HEK293 (cell line): Measurements from ENCODE around the gene GNG14.
"Not testable (repeated sequence)": the region's sequence is repeated elsewhere in the genome, so short reads cannot be mapped to it uniquely, and the experiment has no call there.

Experiments
- CTCF ChIA-PET: fragments of 350-600 bp; formaldehyde crosslinking; extraction: SDS; loops from one replicate; lab custom pipeline; 2021; ENCODE audit warnings: antibody characterized with exemption; lab: Yijun Ruan, JAX
- POLR2A ChIA-PET: fragments of 300-600 bp; formaldehyde crosslinking; extraction: SDS; loops from one replicate; lab custom pipeline; 2020; ENCODE audit warnings: antibody characterized with exemption, inconsistent platforms; lab: Yijun Ruan, JAX
- H3K27ac ChIP-seq: fragments of 200-500 bp; sonication (Bioruptor generic); 2 replicates; pipeline ENCODE4 v1.5.1; 2014; ENCODE audit warnings: low read depth, low read length, control low read depth, inconsistent platforms; ENCODE audit errors: extremely low read depth
- H3K36me3 ChIP-seq, 2 experiments: fragments of 200-500 bp in 1 of 2; sonication (Bioruptor generic) in 1 of 2; 1 replicate in 1 of 2; 2 replicates in 1 of 2; pipeline ENCODE4 v1.5.1; 2014 to 2017; ENCODE audit warnings: inconsistent platforms in 2 of 2, low read length in 2 of 2; ENCODE audit not compliant: control insufficient read depth in 2 of 2, insufficient read depth in 1 of 2
- H3K4me1 ChIP-seq: fragments of 200-500 bp; sonication (Bioruptor generic); 2 replicates; pipeline ENCODE4 v1.5.1; 2014; ENCODE audit warnings: mild to moderate bottlenecking, low read length, inconsistent platforms; ENCODE audit not compliant: control insufficient read depth, insufficient read depth
- H3K4me3 ChIP-seq: 2 replicates; pipeline ENCODE4 v1.5.1; 2011; ENCODE audit warnings: low read depth, mild to moderate bottlenecking, control low read depth, low read length, moderate library complexity
- H3K9me3 ChIP-seq: fragments of 200-500 bp; sonication (Bioruptor generic); 2 replicates; pipeline ENCODE4 v1.5.1; 2014; ENCODE audit warnings: low read depth, low read length, inconsistent platforms; ENCODE audit not compliant: control insufficient read depth, insufficient read depth
- FEZF1 ChIP-seq: fragments of 450-650 bp; formaldehyde crosslinking; IDR thresholded peaks from 2 replicates; pipeline ENCODE4 v1.5.1; 2016; ENCODE audit warnings: missing biosample characterization, missing genetic modification characterization
- HOXA7 ChIP-seq: sonication (generic); formaldehyde crosslinking; IDR thresholded peaks from 2 replicates; pipeline ENCODE4 v1.8.1; 2022; ENCODE audit warnings: missing genetic modification reagents, borderline replicate concordance
- HOXC10 ChIP-seq: sonication (generic); formaldehyde crosslinking; IDR thresholded peaks from 2 replicates; pipeline ENCODE4 v1.8.1; 2023; ENCODE audit warnings: mild to moderate bottlenecking, missing genetic modification reagents
- KLF16 ChIP-seq: fragments of 450-650 bp; formaldehyde crosslinking; IDR thresholded peaks from 2 replicates; pipeline ENCODE4 v1.5.1; 2017; ENCODE audit warnings: missing biosample characterization, missing genetic modification characterization
- KLF7 ChIP-seq: fragments of 450-650 bp; formaldehyde crosslinking; IDR thresholded peaks from 2 replicates; pipeline ENCODE4 v1.5.1; 2016; ENCODE audit warnings: missing biosample characterization, missing genetic modification characterization, borderline replicate concordance
- MYNN ChIP-seq: fragments of 450-650 bp; formaldehyde crosslinking; IDR thresholded peaks from 2 replicates; pipeline ENCODE4 v1.5.1; 2016; ENCODE audit warnings: missing biosample characterization, missing genetic modification characterization, borderline replicate concordance
- PBX3 ChIP-seq: sonication (generic); formaldehyde crosslinking; IDR thresholded peaks from 2 replicates; pipeline ENCODE4 v1.8.1; 2022; ENCODE audit warnings: mild to moderate bottlenecking, moderate library complexity, missing genetic modification reagents
- RBAK ChIP-seq: fragments of 450-650 bp; formaldehyde crosslinking; IDR thresholded peaks from 2 replicates; pipeline ENCODE4 v1.5.1; 2016; ENCODE audit warnings: missing biosample characterization, missing genetic modification characterization
- SP7 ChIP-seq: fragments of 450-650 bp; formaldehyde crosslinking; IDR thresholded peaks from 2 replicates; pipeline ENCODE4 v1.5.1; 2016; ENCODE audit warnings: missing biosample characterization, missing genetic modification characterization
- YY1 ChIP-seq: fragments of 450-650 bp; formaldehyde crosslinking; IDR thresholded peaks from 2 replicates; pipeline ENCODE4 v1.5.1; 2018; ENCODE audit warnings: missing biosample characterization, missing genetic modification characterization
- ZBTB11 ChIP-seq: fragments of 450-650 bp; formaldehyde crosslinking; conservative IDR thresholded peaks from 2 replicates; pipeline ENCODE4 v1.5.1; 2016; ENCODE audit warnings: low read depth, missing biosample characterization, missing genetic modification characterization
- ZBTB6 ChIP-seq: fragments of 450-650 bp; formaldehyde crosslinking; IDR thresholded peaks from 2 replicates; pipeline ENCODE4 v1.5.1; 2017; ENCODE audit warnings: missing biosample characterization, missing genetic modification characterization
- ZNF2 ChIP-seq: fragments of 450-650 bp; formaldehyde crosslinking; IDR thresholded peaks from 2 replicates; pipeline ENCODE4 v1.5.1; 2016; ENCODE audit warnings: missing biosample characterization, missing genetic modification characterization
- ZNF223 ChIP-seq: fragments of 450-650 bp; formaldehyde crosslinking; IDR thresholded peaks from 2 replicates; pipeline ENCODE4 v1.5.1; 2016; ENCODE audit warnings: missing biosample characterization, missing genetic modification characterization
- ZNF280C ChIP-seq: fragments of 450-650 bp; formaldehyde crosslinking; IDR thresholded peaks from 2 replicates; pipeline ENCODE4 v1.5.1; 2016; ENCODE audit warnings: missing biosample characterization, missing genetic modification characterization
- ZNF341 ChIP-seq: fragments of 450-650 bp; formaldehyde crosslinking; IDR thresholded peaks from 2 replicates; pipeline ENCODE4; 2016; ENCODE audit warnings: low read depth, missing biosample characterization, missing genetic modification characterization
- ZNF433 ChIP-seq: fragments of 450-650 bp; formaldehyde crosslinking; IDR thresholded peaks from 2 replicates; pipeline ENCODE4 v1.5.1; 2016; ENCODE audit warnings: missing biosample characterization, missing genetic modification characterization, low read depth
- ZNF529 ChIP-seq: fragments of 450-650 bp; formaldehyde crosslinking; IDR thresholded peaks from 2 replicates; pipeline ENCODE4 v1.5.1; 2017; ENCODE audit warnings: missing genetic modification characterization, missing biosample characterization; ENCODE audit not compliant: insufficient replicate concordance
- ZNF660 ChIP-seq: fragments of 450-650 bp; IDR thresholded peaks from 2 replicates; pipeline ENCODE4 v1.5.1; 2018; ENCODE audit warnings: missing biosample characterization, mild to moderate bottlenecking, missing genetic modification characterization
- ZNF664 ChIP-seq: fragments of 450-650 bp; formaldehyde crosslinking; IDR thresholded peaks from 2 replicates; pipeline ENCODE4 v1.5.1; 2016; ENCODE audit warnings: missing biosample characterization, missing genetic modification characterization
- ZNF692 ChIP-seq: fragments of 450-650 bp; formaldehyde crosslinking; IDR thresholded peaks from 2 replicates; pipeline ENCODE4 v1.5.1; 2016; ENCODE audit warnings: missing biosample characterization, missing genetic modification characterization
- ZNF777 ChIP-seq: fragments of 450-650 bp; formaldehyde crosslinking; IDR thresholded peaks from 2 replicates; pipeline ENCODE4 v1.5.1; 2017; ENCODE audit warnings: missing biosample characterization, missing genetic modification characterization, borderline replicate concordance

Gene GNG14

GRCh38 chr19:12676928-12677327 is 10.9 kb upstream of the GNG14 start:
- Histone ChIP-seq H3K36me3 (peaks cover 32 to 74% of the 10 kb centered on the region in 2 experiments; a peak in 2 of 3 replicates), H3K27ac (no peak overlapping the region)
- POLR2A ChIA-PET, result interaction anchor here (0.9 to 1.2 kb wide), 3 partner anchors 16 to 204 kb away, joined by 3 read pairs; partner anchors contain the start of gene FBXW9

GRCh38 chr19:12678039-12678438 is 9.8 kb upstream of the GNG14 start:
- POLR2A ChIA-PET, result interaction anchor here (0.6 to 2.0 kb wide), 7 partner anchors 9 to 527 kb away, joined by 3 to 6 read pairs (median 4); partner anchors contain the start of genes DNASE2, MAN2B1 and WDR83
- not testable (repeated sequence) for H3K9me3 ChIP-seq, H3K4me1 ChIP-seq, H3K4me3 ChIP-seq, H3K27ac ChIP-seq
- CTCF ChIA-PET, result interaction anchor here (0.6 to 1.5 kb wide), 2 partner anchors 139 to 169 kb away, joined by 5 read pairs; no protein-coding TSS in a partner anchor
- peaks cover 28 to 64% of the 10 kb centered on the region in 2 experiments; a peak in 2 of 3 replicates for H3K36me3 ChIP-seq

More at GRCh38 chr19:12676928-12677327, 10.9 kb upstream of the GNG14 start:
- no peak overlapping the region for H3K4me3 ChIP-seq
- TF ChIP-seq ZNF777 (no peak), ZBTB11 (no peak), ZBTB6 (tag by site-specific recombination) (no peak), ZNF692 (tag by site-specific recombination) (no peak), KLF7 (tag by site-specific recombination) (no peak), MYNN (no peak), PBX3 (CRISPR knock-in tag) (no peak), RBAK (tag by site-specific recombination) (no peak)
- H3K4me1 ChIP-seq, result no peaks in the 10 kb centered on the region
- CTCF ChIA-PET, result interaction anchor here (0.6 to 1.2 kb wide), 11 partner anchors 14 to 753 kb away, joined by 3 to 16 read pairs (median 4); partner anchors contain the start of genes ZNF490 and ZNF791
- H3K9me3 ChIP-seq, result no peaks in the 10 kb centered on the region

- Histone ChIP-seq H3K27ac (no peak overlapping the region), H3K9me3 (no peaks in the 10 kb centered on the region), H3K36me3 (peaks cover 17 to 49% of the 10 kb centered on the region in 2 experiments; a peak in 2 of 3 replicates), H3K4me1 (no peaks in the 10 kb centered on the region), H3K4me3 (no peak overlapping the region)
- POLR2A ChIA-PET, result interaction anchor here (0.5 to 2.1 kb wide), 4 partner anchors 17 to 112 kb away, joined by 3 to 14 read pairs (median 10); partner anchors contain the start of genes FBXW9 and JUNB
- CTCF ChIA-PET, result interaction anchor here (0.6 to 3.0 kb wide), 4 partner anchors 8 to 198 kb away, joined by 3 to 17 read pairs (median 4); a partner anchor contains a TSS
- TF ChIP-seq ZNF529 (no peak), ZNF341 (tag by site-specific recombination) (no peak), SP7 (tag by site-specific recombination) (no peak), ZNF433 (tag by site-specific recombination) (no peak), HOXC10 (CRISPR knock-in tag) (no peak), YY1 (no peak), ZNF664 (no peak), HOXA7 (no peak), ZNF2 (tag by site-specific recombination) (no peak), ZNF660 (tag by site-specific recombination) (no peak), ZNF280C (tag by site-specific recombination) (no peak), KLF16 (tag by site-specific recombination) (no peak), FEZF1 (tag by site-specific recombination) (no peak), ZNF223 (tag by site-specific recombination) (no peak)
Measured at GRCh38 chr19:12680034-12680433, 7.8 kb upstream of the GNG14 start.
